Astrocyte (in vitro differentiated cells and primary cell): Measurements from ENCODE around the gene NFIA.
"Not testable (repeated sequence)": the region's sequence is repeated elsewhere in the genome, so short reads cannot be mapped to it uniquely, and the experiment has no call there.

ENCODE experiments used
- CTCF ChIP-seq: IDR thresholded peaks from 2 replicates; pipeline ENCODE4 v1.5.1; 2011; ENCODE audit warnings: low read depth, mild to moderate bottlenecking, inconsistent platforms, low read length, moderate library complexity; ENCODE audit not compliant: insufficient read depth
- EZH2 ChIP-seq: IDR thresholded peaks from 2 replicates; pipeline ENCODE4 v1.6.1; 2012; ENCODE audit warnings: mild to moderate bottlenecking, low read length, inconsistent platforms; ENCODE audit not compliant: insufficient read depth

- TF ChIP-seq CTCF, EZH2: not testable (repeated sequence)
These were observed 6.5 kb upstream of the NFIA start for GRCh38 chr1:61075833-61076232.
